ENCODE measurements around the gene ADGRV1. TPM values are rescaled to one million over a fixed set of nuclear protein-coding genes. Genes with fewer than 3 reads are reported as not detected.

ADGRV1 gene
- total RNA-seq, 1 donor: 0.18 TPM

GRCh38 chr5:90882448-90882847 lies 323.9 kb downstream of the ADGRV1 start:
- no peak for TF ChIP-seq CTCF (IDR thresholded peaks at IDR 0.05; ENCODE audit: insufficient read depth, low read length)

GRCh38 chr5:90885180-90885868 lies 326.7 kb downstream of the ADGRV1 start:
- no peak for TF ChIP-seq CTCF (IDR thresholded peaks at IDR 0.05; ENCODE audit: insufficient read depth, low read length)
- no peak overlapping the region for H3K4me3 ChIP-seq (ENCODE audit: low read depth, low read length)
- DNase-seq (ENCODE audit: low read depth): no peak

More at GRCh38 chr5:90882448-90882847, 323.9 kb downstream of the ADGRV1 start:
- no peak overlapping the region for H3K4me3 ChIP-seq (ENCODE audit: low read depth, low read length)
- DNase-seq (ENCODE audit: low read depth): no peak

GRCh38 chr5:90886381-90886780 lies 327.8 kb downstream of the ADGRV1 start:
- no peak for TF ChIP-seq CTCF (IDR thresholded peaks at IDR 0.05; ENCODE audit: insufficient read depth, low read length)
- DNase-seq (ENCODE audit: low read depth): no peak
- no peak overlapping the region for H3K4me3 ChIP-seq (ENCODE audit: low read depth, low read length)

DNA sequence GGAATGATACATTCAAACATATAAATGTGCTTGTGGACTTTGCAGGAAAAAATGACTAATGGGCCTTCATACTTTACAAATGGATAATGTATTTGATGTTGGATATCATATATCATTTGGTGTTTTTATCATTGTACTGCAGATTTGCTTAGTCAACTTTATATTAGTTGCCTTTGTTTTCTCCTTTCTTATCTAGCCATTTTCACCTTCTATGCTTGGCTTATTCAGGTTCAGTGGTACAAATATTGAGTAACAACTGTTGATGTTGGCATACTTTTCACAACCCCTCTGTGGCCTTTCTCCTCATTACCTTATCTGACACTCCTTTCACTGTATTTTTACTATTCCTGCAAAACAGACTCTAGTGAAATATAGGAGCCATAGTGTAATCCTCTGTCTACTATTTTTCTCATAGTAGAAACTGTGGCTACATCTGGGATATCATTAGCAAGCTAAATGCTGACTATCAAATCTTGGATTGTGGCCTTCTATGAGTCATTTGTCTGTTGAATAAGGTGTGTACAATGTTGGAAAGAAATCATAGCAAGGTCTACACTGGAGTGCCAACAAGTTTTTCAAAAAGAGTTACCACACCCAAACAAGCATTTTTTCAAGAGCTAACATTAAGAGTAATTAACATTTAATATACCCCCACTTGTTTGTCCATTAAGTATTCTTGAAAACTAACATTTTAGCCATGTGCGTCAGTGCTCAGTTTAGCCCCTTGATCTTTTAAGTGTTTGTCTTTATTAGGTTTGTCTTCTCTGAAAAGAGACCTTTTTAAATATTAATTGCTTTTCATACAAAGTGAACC lies 330.1 kb downstream of the ADGRV1 start:
- H3K4me3 ChIP-seq (ENCODE audit: low read depth, low read length): no peak overlapping the region
- DNase-seq (ENCODE audit: low read depth): peak; percentile 50
- no peak for TF ChIP-seq CTCF (IDR thresholded peaks at IDR 0.05; ENCODE audit: insufficient read depth, low read length)

- H3K4me3 ChIP-seq (ENCODE audit: low read depth, low read length): no peak overlapping the region
- TF ChIP-seq CTCF (IDR thresholded peaks at IDR 0.05; ENCODE audit: insufficient read depth, low read length): no peak
- no peak for DNase-seq (ENCODE audit: low read depth)
Measured at GRCh38 chr5:90889325-90889600, 330.7 kb downstream of the ADGRV1 start.

- H3K4me3 ChIP-seq (ENCODE audit: low read depth, low read length): no peak overlapping the region
- no peak for DNase-seq (ENCODE audit: low read depth)
- TF ChIP-seq CTCF (IDR thresholded peaks at IDR 0.05; ENCODE audit: insufficient read depth, low read length): no peak
Measured at GRCh38 chr5:90890180-90890579, 331.6 kb downstream of the ADGRV1 start.
